Fibroblast of mammary gland (primary cell): ENCODE results near the gene CCDC85A.

Source experiments
- DNase-seq: peaks from one replicate; pipeline ENCODE4 v3.0.0-alpha.2; 2010; ENCODE audit warnings: low read depth
- H3K4me3 ChIP-seq: 2 replicates; pipeline ENCODE4 v1.5.1; 2011; ENCODE audit warnings: low read depth, mild to moderate bottlenecking, low read length, moderate library complexity; ENCODE audit not compliant: control insufficient read depth
- TF ChIP-seq, protein P1 (sequence below): conservative IDR thresholded peaks from 2 replicates; pipeline ENCODE4 v1.5.1; 2011; ENCODE audit warnings: low read depth, low read length, inconsistent platforms; ENCODE audit not compliant: control insufficient read depth, insufficient read depth

The CCDC85A gene

DNA sequence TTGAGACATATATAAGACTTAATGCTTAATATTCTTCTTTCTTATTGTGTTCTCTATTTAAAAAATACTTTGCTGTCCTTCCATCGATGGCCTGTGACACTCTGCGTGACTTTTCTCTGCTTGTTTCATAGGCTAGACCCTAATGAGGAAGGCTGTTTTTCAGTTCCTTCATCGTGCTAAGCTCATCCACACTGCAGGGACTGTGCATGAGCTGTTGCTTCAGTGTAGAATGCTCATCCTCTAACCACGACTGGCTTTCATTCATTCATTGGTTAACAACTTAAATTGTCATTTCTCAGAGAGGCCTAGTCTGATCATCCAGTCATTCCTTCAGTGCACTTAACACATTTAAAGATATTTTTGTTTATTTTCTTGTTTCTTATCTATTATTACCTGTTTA is 134.4 kb downstream of the CCDC85A start:
- H3K4me3 ChIP-seq: no peak overlapping the region
- TF ChIP-seq, protein P1, sequence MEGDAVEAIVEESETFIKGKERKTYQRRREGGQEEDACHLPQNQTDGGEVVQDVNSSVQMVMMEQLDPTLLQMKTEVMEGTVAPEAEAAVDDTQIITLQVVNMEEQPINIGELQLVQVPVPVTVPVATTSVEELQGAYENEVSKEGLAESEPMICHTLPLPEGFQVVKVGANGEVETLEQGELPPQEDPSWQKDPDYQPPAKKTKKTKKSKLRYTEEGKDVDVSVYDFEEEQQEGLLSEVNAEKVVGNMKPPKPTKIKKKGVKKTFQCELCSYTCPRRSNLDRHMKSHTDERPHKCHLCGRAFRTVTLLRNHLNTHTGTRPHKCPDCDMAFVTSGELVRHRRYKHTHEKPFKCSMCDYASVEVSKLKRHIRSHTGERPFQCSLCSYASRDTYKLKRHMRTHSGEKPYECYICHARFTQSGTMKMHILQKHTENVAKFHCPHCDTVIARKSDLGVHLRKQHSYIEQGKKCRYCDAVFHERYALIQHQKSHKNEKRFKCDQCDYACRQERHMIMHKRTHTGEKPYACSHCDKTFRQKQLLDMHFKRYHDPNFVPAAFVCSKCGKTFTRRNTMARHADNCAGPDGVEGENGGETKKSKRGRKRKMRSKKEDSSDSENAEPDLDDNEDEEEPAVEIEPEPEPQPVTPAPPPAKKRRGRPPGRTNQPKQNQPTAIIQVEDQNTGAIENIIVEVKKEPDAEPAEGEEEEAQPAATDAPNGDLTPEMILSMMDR: no peak
- DNase-seq: no peak

DNA sequence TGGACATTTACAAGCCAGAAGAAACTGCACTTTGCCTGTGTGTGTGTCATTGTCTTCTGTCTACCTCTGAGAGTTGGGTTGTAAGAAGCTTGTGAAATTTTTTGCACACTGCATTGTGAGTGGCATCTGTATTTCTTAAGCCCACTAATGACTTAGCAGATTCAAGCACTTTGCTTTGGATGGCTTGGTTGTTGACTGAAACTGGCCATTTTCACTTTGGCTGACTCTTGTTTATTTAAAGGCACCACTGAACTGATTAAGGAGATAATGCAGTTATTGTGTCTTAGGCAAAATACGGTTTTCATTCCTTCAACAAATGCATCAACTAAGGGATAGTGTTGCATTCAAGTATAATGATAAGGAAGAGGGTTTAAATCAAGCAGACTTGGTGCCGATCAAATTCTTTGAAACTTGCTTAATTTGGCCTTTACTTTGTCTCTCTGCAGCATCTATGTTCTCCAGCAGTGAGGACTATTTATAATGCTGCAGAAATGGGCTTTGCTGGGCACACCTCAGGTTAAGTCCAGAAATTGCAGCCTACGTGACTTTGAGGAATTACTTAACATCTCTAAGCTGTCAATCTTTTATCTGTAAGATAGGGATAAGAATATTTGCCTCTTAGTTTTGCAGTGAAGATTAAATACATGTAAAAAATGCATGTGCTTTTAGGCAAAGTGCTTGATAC is 142.0 kb downstream of the CCDC85A start:
- TF ChIP-seq, protein P1: no peak
- DNase-seq: no peak
- H3K4me3 ChIP-seq: no peak overlapping the region

DNA sequence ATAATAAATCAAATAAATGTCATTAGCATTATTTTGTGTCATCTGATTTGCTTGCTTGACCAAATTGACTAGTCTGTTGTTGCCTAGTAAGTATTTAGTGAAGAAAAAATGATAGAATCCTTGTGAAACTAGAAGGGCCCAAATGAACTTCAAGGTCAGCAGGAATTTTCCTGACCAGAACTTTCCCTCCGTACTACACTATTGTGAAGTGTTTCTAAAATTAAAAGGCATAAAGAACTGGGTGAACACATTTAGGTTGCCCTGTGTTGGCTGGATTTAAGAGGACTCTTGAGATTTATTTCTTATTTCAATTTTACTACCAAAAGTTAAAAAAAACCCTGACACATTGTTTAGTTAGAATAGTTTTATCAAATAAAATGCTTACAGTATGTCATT is 142.6 kb downstream of the CCDC85A start:
- no peak overlapping the region for H3K4me3 ChIP-seq
- no peak for DNase-seq
- TF ChIP-seq, protein P1: no peak

DNA sequence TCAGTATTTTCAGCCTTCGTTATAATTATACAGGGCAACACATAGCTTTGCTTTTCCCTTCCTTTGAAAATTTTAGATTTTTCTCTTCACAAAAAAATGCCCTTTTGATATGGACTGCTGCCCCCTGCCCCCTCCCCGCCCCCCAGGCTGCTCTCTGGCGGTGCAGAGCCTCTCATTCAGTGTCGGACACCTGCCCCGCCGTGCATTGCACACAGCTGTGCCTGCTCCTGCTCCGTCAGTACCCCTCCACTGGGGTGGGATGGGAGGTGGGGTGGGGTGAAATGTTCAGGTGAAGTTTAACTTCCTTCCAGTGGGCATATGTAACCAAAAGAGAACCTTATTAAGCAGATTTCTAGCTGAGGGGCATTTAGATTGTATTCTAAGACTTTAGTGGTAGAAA is 148.0 kb downstream of the CCDC85A start:
- TF ChIP-seq, protein P1: no peak
- H3K4me3 ChIP-seq: no peak overlapping the region
- no peak for DNase-seq

DNA sequence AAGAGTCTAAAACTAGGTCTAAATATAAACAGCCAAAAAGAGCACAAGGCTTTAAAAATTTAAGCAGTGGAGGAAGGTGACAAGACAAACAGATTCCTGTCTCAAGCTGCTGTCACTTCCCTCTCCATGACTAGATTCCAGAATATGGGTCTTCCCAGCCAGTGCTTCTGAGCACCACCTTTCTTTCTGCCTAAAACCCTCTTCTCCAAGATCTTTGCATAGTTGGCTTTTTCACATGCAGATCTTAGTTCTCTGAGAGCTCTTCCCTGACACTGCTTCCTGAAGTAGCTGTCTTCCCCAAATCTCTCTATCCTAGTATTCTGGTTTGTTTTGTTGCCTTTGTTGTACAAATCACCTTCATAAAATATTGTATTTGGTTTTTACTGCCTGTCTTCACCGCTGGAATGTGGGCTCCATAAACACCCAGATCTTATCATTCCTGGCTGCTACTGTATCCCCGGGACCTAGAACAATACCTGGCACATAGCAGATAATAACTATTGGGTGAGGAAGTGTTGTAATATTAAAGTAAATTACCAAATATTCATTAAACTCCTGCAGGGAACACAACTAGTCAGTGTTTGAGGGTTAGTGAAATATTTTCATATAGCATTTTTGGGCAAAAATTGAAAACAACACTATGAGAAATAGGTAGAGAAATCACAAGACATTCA is 150.2 kb downstream of the CCDC85A start:
- no peak for DNase-seq
- TF ChIP-seq, protein P1: no peak
- H3K4me3 ChIP-seq: no peak overlapping the region

DNA sequence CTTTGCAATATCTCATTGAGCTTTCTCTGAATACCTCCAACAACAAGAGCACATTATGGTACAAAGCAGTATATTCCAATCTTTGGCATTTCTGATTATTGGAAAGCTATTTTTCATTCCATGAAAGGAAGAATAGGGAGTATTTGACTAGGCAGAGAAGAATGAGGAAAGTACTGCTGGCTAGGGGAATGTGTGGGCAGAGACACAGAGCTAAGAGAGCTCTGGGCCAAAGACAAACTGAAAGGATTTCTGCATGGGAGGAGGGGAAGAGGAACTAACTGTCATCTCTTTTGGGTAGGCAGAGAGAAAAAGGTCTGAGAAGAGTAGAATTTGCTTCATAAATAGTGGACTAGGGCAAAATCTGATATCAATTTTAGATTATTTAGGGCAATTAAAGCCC is 150.8 kb downstream of the CCDC85A start:
- no peak overlapping the region for H3K4me3 ChIP-seq
- DNase-seq: peak; percentile 41
- TF ChIP-seq, protein P1: no peak
